K562 (cell line): Measurements from ENCODE around the gene CFAP97D2. TPM values are rescaled to one million over a fixed set of nuclear protein-coding genes. Genes with fewer than 3 reads are reported as not detected.

Experiments used
- AFF1 ChIP-seq, 2 experiments: fragments of 450-650 bp; IDR thresholded peaks; 2 replicates each; pipeline ENCODE4 v1.6.1; 2018; ENCODE audit warnings: mild to moderate bottlenecking in 2 of 2, low read depth in 1 of 2; ENCODE audit not compliant: partially characterized antibody in 2 of 2
- CREB3L1 ChIP-seq: fragments of 450-650 bp; IDR thresholded peaks from 2 replicates; pipeline ENCODE4 v1.6.1; 2014; ENCODE audit warnings: low read depth, mild to moderate bottlenecking, moderate library complexity, borderline replicate concordance
- HDAC1 ChIP-seq, 2 experiments: fragments of 450-650 bp; IDR thresholded peaks; 2 replicates each; pipeline ENCODE4 v1.6.1; 2016 to 2017; ENCODE audit warnings: inconsistent platforms in 1 of 2, mild to moderate bottlenecking in 1 of 2, moderate library complexity in 1 of 2
- MAFF ChIP-seq: IDR thresholded peaks from 2 replicates; pipeline ENCODE4 v1.6.1; 2012; ENCODE audit warnings: low read length, improper control_type of control experiment
- NUFIP1 ChIP-seq: fragments of 450-650 bp; IDR thresholded peaks from 2 replicates; pipeline ENCODE4 v1.6.1; 2018; ENCODE audit not compliant: partially characterized antibody
- SAFB ChIP-seq: fragments of 200-400 bp; formaldehyde crosslinking; IDR thresholded peaks from 2 replicates; pipeline ENCODE4 v1.6.1; 2017; ENCODE audit warnings: low read depth, low read length, borderline replicate concordance
- SOX6 ChIP-seq: fragments of 450-650 bp; IDR thresholded peaks from 2 replicates; pipeline ENCODE4 v1.6.1; 2014; ENCODE audit warnings: mild to moderate bottlenecking
- STAG1 ChIP-seq: sonication (generic); formaldehyde crosslinking; IDR thresholded peaks from 2 replicates; pipeline ENCODE4 v1.5.0; 2020; ENCODE audit warnings: missing genetic modification reagents, borderline replicate concordance
- TEAD4 ChIP-seq, 2 experiments: sonication (generic) in 1 of 2; formaldehyde crosslinking in 1 of 2; IDR thresholded peaks; 2 replicates each; pipeline versions ENCODE4 v1.6.1 to v1.8.0; 2012 to 2022; ENCODE audit warnings: borderline replicate concordance in 1 of 2, inconsistent platforms in 1 of 2, low read length in 1 of 2, mild to moderate bottlenecking in 1 of 2, missing genetic modification reagents in 1 of 2
- ZBTB7A ChIP-seq: IDR thresholded peaks from 2 replicates; pipeline ENCODE4 v1.6.1; 2011; ENCODE audit warnings: low read depth, mild to moderate bottlenecking, low read length, moderate library complexity, borderline replicate concordance; ENCODE audit not compliant: control insufficient read depth
- ZNF134 ChIP-seq: fragments of 250-450 bp; sonication (Bioruptor Pico); conservative IDR thresholded peaks from 2 replicates; pipeline ENCODE4 v1.4.0; 2020
- ZNF165 ChIP-seq: fragments of 250-450 bp; sonication (Bioruptor Pico); IDR thresholded peaks from 2 replicates; pipeline ENCODE4 v1.4.0; 2020; ENCODE audit warnings: borderline replicate concordance
- ZNF217 ChIP-seq: sonication (generic); formaldehyde crosslinking; IDR thresholded peaks from 2 replicates; pipeline ENCODE4 v1.8.0; 2022; ENCODE audit warnings: mild to moderate bottlenecking, missing genetic modification reagents
- ZNF232 ChIP-seq: sonication (generic); formaldehyde crosslinking; IDR thresholded peaks from 2 replicates; pipeline ENCODE4 v1.8.0; 2022; ENCODE audit warnings: mild to moderate bottlenecking, missing genetic modification reagents
- ZSCAN29 ChIP-seq: fragments of 450-650 bp; IDR thresholded peaks from 2 replicates; pipeline ENCODE4 v1.6.1; 2017
- polyA plus RNA-seq, 8 experiments: library from polyadenylated mRNA; depleted of rRNA in 4 of 8; stranded (reverse) in 5 of 8; unstranded in 3 of 8; fragments of >200 nt; fragmentation: Nextera tagmentation in 2 of 8; fragmentation: Illumina TruSeq in 1 of 8; extraction: Ambion mirVana in 2 of 8; extraction: Trizol in 1 of 8; gene quantifications; 2 replicates each; pipeline versions ENCODE4 v1.2.1 to v1.2.3, GENCODE V29; 2011 to 2014; ENCODE audit warnings: inconsistent platforms in 1 of 8, missing spikeins in 1 of 8
- total RNA-seq, 7 experiments: library from RNA; depleted of rRNA in 6 of 7; stranded (reverse); fragments of >200 nt in 6 of 7; fragmentation: Illumina TruSeq in 2 of 7; extraction: Trizol in 2 of 7; gene quantifications; 2 replicates each; pipeline versions ENCODE4 v1.2.1 to v1.2.3, GENCODE V29; 2011 to 2021; ENCODE audit warnings: low replicate concordance in 1 of 7
- TF ChIP-seq, protein P1 (sequence below): fragments of 450-650 bp; formaldehyde crosslinking; IDR thresholded peaks from 2 replicates; pipeline ENCODE4 v1.4.0; 2020; ENCODE audit warnings: mild to moderate bottlenecking, moderate library complexity

The CFAP97D2 gene
- total and polyA plus RNA-seq, 9 of the 15 experiments (the other 6 are each of a cell fraction or from before 2014, with no cell fraction given): not detected

GRCh38 chr13:114222461-114222968 lies 43.5 kb downstream of the CFAP97D2 start (continued):
- TF ChIP-seq, protein P1, sequence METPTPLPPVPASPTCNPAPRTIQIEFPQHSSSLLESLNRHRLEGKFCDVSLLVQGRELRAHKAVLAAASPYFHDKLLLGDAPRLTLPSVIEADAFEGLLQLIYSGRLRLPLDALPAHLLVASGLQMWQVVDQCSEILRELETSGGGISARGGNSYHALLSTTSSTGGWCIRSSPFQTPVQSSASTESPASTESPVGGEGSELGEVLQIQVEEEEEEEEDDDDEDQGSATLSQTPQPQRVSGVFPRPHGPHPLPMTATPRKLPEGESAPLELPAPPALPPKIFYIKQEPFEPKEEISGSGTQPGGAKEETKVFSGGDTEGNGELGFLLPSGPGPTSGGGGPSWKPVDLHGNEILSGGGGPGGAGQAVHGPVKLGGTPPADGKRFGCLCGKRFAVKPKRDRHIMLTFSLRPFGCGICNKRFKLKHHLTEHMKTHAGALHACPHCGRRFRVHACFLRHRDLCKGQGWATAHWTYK (CRISPR knock-in tag): peak; percentile 81; the same call in 1 of the 2 replicates
- TF ChIP-seq ZSCAN29 (no peak), ZNF134 (CRISPR knock-in tag) (no peak), SOX6 (peak; percentile 86), TEAD4 (IDR thresholded peaks at IDR 0.05; ENCODE audit: low read length) (peak; percentile 87), TEAD4 (CRISPR knock-in tag; IDR thresholded peaks at IDR 0.05; ENCODE audit: borderline replicate concordance) (no peak), SAFB (no peak), NUFIP1 (no peak), STAG1 (CRISPR knock-in tag) (no peak), ZBTB7A (peak; percentile 40; the same call in 1 of the 2 replicates), ZNF217 (CRISPR knock-in tag) (no peak), ZNF232 (CRISPR knock-in tag) (no peak), HDAC1 (IDR thresholded peaks at IDR 0.05) (no peak), CREB3L1 (no peak), ZNF165 (no peak), AFF1 (IDR thresholded peaks at IDR 0.05; ENCODE audit: low read depth in 1 of 2, partially characterized antibody in 2 of 2) (peak in 1 of 2 experiments; percentile 31), MAFF (peak; percentile 96)
